Karpas-422 (cell line): ENCODE measurements around the gene C14orf132. TPM values are rescaled to one million over a fixed set of nuclear protein-coding genes. Genes with fewer than 3 reads are reported as not detected.

Source experiments
- DNase-seq: peaks from one replicate; pipeline ENCODE4 v3.0.0-alpha.2; 2015
- H2AFZ ChIP-seq: fragments of 200-600 bp; sonication (generic); 2 replicates; pipeline ENCODE4 v1.6.1; 2014; ENCODE audit warnings: antibody characterized with exemption, low read length, mixed read lengths
- H3K27ac ChIP-seq: fragments of 200-600 bp; sonication (generic); 2 replicates; pipeline ENCODE4 v1.5.1; 2014; ENCODE audit warnings: mild to moderate bottlenecking, low read length, moderate library complexity
- H3K27me3 ChIP-seq: fragments of 200-600 bp; sonication (generic); 2 replicates; pipeline ENCODE4 v1.6.1; 2014; ENCODE audit warnings: low read length, mixed read lengths
- H3K36me3 ChIP-seq: fragments of 200-600 bp; sonication (generic); 2 replicates; pipeline ENCODE4 v1.6.1; 2014; ENCODE audit warnings: low read length, mixed read lengths; ENCODE audit not compliant: insufficient read depth
- H3K4me1 ChIP-seq: fragments of 200-600 bp; sonication (generic); 2 replicates; pipeline ENCODE4 v1.6.1; 2014; ENCODE audit warnings: mild to moderate bottlenecking, low read length, mixed read lengths
- H3K4me2 ChIP-seq: fragments of 200-600 bp; sonication (generic); 2 replicates; pipeline ENCODE4 v1.6.1; 2014; ENCODE audit warnings: low read length, low read depth, mild to moderate bottlenecking; ENCODE audit not compliant: poor library complexity, severe bottlenecking
- H3K4me3 ChIP-seq: fragments of 200-600 bp; sonication (generic); 2 replicates; pipeline ENCODE4 v1.5.1; 2014; ENCODE audit warnings: mild to moderate bottlenecking, antibody characterized with exemption, low read length, mixed read lengths
- H3K79me2 ChIP-seq: fragments of 200-600 bp; sonication (generic); 2 replicates; pipeline ENCODE4 v1.6.1; 2014; ENCODE audit warnings: mild to moderate bottlenecking, low read length, mixed read lengths
- H3K9ac ChIP-seq: fragments of 200-600 bp; sonication (generic); 2 replicates; pipeline ENCODE4 v1.6.0; 2014; ENCODE audit warnings: low read length
- H3K9me2 ChIP-seq: fragments of 200-600 bp; sonication (generic), shearing (Covaris generic); replicated peaks from 2 replicates; pipeline ENCODE4 v1.6.0; 2014; ENCODE audit warnings: mild to moderate bottlenecking, low read length, moderate library complexity; ENCODE audit not compliant: insufficient read depth
- H3K9me3 ChIP-seq: fragments of 300-700, 200-600 bp; sonication (generic); 2 replicates; pipeline ENCODE4 v1.6.1; 2014; ENCODE audit warnings: low read length, mixed read lengths
- H4K20me1 ChIP-seq: fragments of 200-600 bp; sonication (generic); 2 replicates; pipeline ENCODE4 v1.6.1; 2014; ENCODE audit warnings: mild to moderate bottlenecking, antibody characterized with exemption, low read length, low read depth; ENCODE audit not compliant: insufficient read depth
- total RNA-seq: library from RNA; depleted of rRNA; stranded (reverse); fragments of >200 nt; shearing (Covaris generic); gene quantifications from 2 replicates; pipeline ENCODE4 v1.2.3, GENCODE V29; 2014; ENCODE audit warnings: low replicate concordance

C14orf132 gene
- total RNA-seq, 1 experiment from 2014 or later = 0.07 TPM

- no peaks in the 10 kb centered on the region for H3K9me3 ChIP-seq
- H3K27ac ChIP-seq = peak overlapping the region; percentile 90; the same call in 1 of the 2 replicates
- H3K36me3 ChIP-seq = no peaks in the 10 kb centered on the region
- no peaks in the 10 kb centered on the region for H4K20me1 ChIP-seq
- DNase-seq = no peak
- peak overlapping the region; percentile 28; the same call in 1 of the 2 replicates for H3K4me3 ChIP-seq
- 0 out of 2 replicates have a peak overlapping the region, but pooled peaks have one; percentile 46 for H2AFZ ChIP-seq
- no peaks in the 10 kb centered on the region for H3K27me3 ChIP-seq
- H3K4me2 ChIP-seq = peak overlapping the region; percentile 64
- H3K4me1 ChIP-seq = peaks cover 81% of the 10 kb centered on the region
- peak overlapping the region; percentile 60 for H3K9ac ChIP-seq
- H3K9me2 ChIP-seq = no peaks in the 10 kb centered on the region
- no peaks in the 10 kb centered on the region for H3K79me2 ChIP-seq
Measured at GRCh38 chr14:96054661-96055060, 15.5 kb downstream of the C14orf132 start.

GRCh38 chr14:96055065-96055752 is 16.0 kb downstream of the C14orf132 start:
- Histone ChIP-seq H3K36me3 (no peaks in the 10 kb centered on the region), H4K20me1 (no peaks in the 10 kb centered on the region), H2AFZ (0 out of 2 replicates have a peak overlapping the region, but pooled peaks have one; percentile 46), H3K27me3 (no peaks in the 10 kb centered on the region), H3K9me2 (no peaks in the 10 kb centered on the region), H3K27ac (peak overlapping the region; percentile 90), H3K4me3 (peak overlapping the region; percentile 28), H3K79me2 (no peaks in the 10 kb centered on the region), H3K4me1 (peaks cover 82% of the 10 kb centered on the region), H3K4me2 (peak overlapping the region; percentile 64), H3K9me3 (no peaks in the 10 kb centered on the region), H3K9ac (peak overlapping the region; percentile 60)
- DNase-seq = peak; percentile 83

DNA sequence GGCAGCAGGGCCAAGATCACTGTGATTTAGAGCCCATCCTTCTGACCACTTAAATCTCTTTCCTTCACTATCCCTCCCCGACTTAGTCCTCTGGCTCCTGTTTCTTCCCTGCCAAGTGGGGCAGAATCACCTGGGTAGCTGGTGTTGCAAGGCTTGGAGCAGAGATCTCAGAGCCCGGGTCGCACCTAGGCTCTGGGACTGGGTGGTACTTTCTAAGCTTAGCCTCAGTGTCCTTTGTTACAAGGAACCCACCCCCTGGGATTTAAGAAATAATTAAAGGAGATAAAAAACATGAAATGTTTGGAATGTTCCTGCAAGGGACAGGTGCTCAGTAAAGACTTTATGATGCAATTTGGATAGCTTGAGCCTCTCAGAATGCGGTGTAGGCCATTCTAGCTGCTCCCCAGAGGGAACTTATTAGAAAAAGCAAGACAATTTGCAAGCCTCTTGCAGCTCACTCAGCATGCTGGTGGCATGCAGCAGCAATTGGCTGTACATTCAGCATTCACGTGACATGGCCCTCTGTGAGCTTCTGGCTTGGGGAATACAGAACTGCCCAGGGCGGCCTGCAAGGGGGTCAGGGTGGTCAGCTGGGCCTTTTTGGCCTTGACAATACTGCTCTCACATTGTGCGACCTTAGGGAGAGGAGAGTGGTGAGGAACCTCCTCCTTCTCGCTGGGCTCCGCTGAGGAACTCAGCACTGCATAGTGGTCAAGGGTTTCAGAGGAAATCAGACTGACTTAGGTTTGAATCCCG is 16.8 kb downstream of the C14orf132 start:
- H3K4me3 ChIP-seq = peak overlapping the region; percentile 28
- H3K9me2 ChIP-seq = no peaks in the 10 kb centered on the region
- H3K9ac ChIP-seq = peak overlapping the region; percentile 60
- no peaks in the 10 kb centered on the region for H3K27me3 ChIP-seq
- H2AFZ ChIP-seq = peak overlapping the region; percentile 46; the same call in 1 of the 2 replicates
- peak overlapping the region; percentile 90 for H3K27ac ChIP-seq
- no peaks in the 10 kb centered on the region for H3K9me3 ChIP-seq
- peak; percentile 95 for DNase-seq
- H3K4me2 ChIP-seq = peak overlapping the region; percentile 64
- no peaks in the 10 kb centered on the region for H3K79me2 ChIP-seq
- no peaks in the 10 kb centered on the region for H4K20me1 ChIP-seq
- no peaks in the 10 kb centered on the region for H3K36me3 ChIP-seq
- peaks cover 85% of the 10 kb centered on the region for H3K4me1 ChIP-seq

DNA sequence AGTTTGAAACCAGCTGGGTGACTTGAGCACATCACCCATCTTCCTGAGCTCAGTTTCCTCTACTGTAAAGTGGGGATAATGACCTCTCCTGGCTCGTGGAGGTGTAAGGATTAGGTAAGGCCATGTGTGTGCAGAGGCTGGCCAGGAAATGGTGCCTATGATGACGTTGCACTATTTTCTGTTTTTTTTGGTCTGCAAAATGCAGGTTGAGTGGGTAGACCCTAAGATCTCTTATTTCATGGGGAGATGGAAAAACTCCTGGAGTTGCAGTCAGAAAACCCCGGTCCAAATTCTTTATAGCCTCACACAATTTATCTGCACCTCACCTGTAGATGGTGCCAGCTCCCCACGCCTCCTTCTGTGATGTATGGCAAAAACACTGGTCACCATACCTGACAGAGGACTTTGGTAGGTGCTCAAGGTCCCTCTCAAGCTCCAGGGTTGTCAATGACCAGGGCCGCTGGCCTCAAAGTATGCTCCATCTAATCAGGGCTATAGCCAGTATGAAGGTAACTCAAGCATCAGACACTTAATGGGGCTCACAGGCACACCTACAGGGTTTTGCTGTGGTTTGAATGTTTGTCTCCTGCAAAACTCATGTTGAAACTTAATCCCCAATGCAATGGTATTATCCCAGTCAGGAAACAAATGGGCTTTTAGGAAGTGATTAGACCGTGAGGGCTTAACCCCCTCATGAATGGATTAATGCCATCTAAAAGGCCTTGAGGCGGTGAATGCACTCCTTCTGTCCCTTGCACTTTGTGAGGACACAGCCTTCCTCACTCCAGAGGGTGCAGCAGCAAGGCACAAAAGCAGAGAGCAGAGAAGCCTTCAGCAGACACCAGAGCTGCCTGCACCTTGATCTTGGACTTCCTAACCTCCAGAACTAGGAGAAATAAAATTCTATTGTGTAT is 17.6 kb downstream of the C14orf132 start:
- no peaks in the 10 kb centered on the region for H3K36me3 ChIP-seq
- no peaks in the 10 kb centered on the region for H3K79me2 ChIP-seq
- H3K9me3 ChIP-seq = no peaks in the 10 kb centered on the region
- peak overlapping the region; percentile 90 for H3K27ac ChIP-seq
- peak overlapping the region; percentile 64 for H3K4me2 ChIP-seq
- H3K27me3 ChIP-seq = no peaks in the 10 kb centered on the region
- peak overlapping the region; percentile 60 for H3K9ac ChIP-seq
- no peaks in the 10 kb centered on the region for H3K9me2 ChIP-seq
- no peaks in the 10 kb centered on the region for H4K20me1 ChIP-seq
- DNase-seq = peak; percentile 90
- H3K4me3 ChIP-seq = peak overlapping the region; percentile 28; the same call in 1 of the 2 replicates
- H2AFZ ChIP-seq = peak overlapping the region; percentile 46; the same call in 1 of the 2 replicates
- H3K4me1 ChIP-seq = peaks cover 82% of the 10 kb centered on the region

- Histone ChIP-seq H3K9me2 (no peaks in the 10 kb centered on the region), H3K4me2 (peak overlapping the region; percentile 64), H4K20me1 (no peaks in the 10 kb centered on the region), H3K4me1 (peaks cover 85% of the 10 kb centered on the region), H3K36me3 (no peaks in the 10 kb centered on the region), H2AFZ (peak overlapping the region; percentile 6), H3K4me3 (no peak overlapping the region), H3K27me3 (no peaks in the 10 kb centered on the region), H3K79me2 (no peaks in the 10 kb centered on the region), H3K27ac (peak overlapping the region; percentile 90), H3K9me3 (no peaks in the 10 kb centered on the region), H3K9ac (peak overlapping the region; percentile 60)
- no peak for DNase-seq
Measured at GRCh38 chr14:96057738-96058137, 18.6 kb downstream of the C14orf132 start.

DNA sequence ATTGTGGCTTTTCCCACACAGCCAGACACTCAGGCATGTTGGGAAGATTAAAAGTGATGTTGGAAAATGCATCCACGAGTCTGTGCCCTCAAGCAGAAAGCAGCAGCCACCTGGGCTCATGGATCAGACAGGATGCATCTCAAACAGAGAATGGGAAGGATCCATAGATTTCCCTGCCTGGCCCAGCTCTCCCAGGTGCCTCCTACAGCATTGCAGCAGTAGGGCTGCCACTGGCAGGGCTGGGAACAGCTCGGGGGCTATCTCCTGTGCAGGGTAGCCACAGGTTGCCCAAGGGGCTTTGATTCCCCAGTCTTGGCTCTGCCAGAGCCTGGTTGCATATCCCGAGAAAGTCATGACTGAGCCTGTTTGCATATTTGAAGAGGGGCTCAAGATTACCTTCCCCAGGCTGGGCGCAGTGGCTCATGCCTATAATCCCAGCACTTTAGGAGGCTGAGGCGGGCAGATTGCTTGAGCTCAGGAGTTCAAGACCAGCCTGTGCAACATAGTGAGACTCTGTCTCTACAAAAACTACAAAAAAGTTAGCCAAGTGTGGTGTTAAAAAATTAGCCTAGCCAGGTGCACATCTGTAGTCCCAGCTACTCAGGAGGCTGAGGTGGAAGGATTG is 19.5 kb downstream of the C14orf132 start:
- Histone ChIP-seq H3K9me3 (no peaks in the 10 kb centered on the region), H3K9ac (no peak overlapping the region), H3K27ac (no peak overlapping the region), H3K27me3 (no peaks in the 10 kb centered on the region), H2AFZ (0 out of 2 replicates have a peak overlapping the region, but pooled peaks have one; percentile 6), H4K20me1 (no peaks in the 10 kb centered on the region), H3K36me3 (no peaks in the 10 kb centered on the region), H3K9me2 (no peaks in the 10 kb centered on the region), H3K79me2 (no peaks in the 10 kb centered on the region), H3K4me2 (peak overlapping the region; percentile 10), H3K4me1 (peaks cover 88% of the 10 kb centered on the region), H3K4me3 (no peak overlapping the region)
- no peak for DNase-seq

DNA sequence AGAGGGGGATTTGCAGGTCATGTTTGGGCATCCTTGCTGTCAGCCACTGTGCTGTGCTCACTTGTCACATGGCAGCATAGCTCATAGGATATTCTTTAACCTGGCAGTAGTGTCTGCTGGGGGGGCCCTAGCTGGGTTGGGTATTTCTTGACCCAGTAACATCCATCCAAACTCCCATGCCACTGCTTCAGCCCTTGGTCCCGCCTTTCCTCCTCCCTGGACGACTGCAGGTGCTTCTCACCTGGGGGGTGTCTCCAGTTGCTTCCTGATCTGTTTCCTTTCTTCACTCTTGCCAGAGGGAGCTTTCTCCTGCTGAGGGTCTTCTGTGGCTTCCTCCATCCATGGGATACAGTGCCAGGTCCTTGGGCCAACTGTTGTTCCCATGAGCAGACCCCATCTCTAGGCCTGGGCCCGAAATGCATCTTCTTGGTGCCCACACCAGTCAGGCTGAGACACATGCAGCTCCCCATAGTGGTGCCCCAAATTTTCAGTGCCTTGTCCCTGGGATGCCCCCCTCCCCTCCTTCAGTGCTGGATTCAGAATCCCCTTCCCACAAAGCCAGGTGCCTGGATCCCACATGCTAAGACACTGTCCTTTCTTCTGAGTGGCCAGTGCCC is 20.5 kb downstream of the C14orf132 start:
- Histone ChIP-seq H4K20me1 (no peaks in the 10 kb centered on the region), H3K27me3 (no peaks in the 10 kb centered on the region), H3K36me3 (no peaks in the 10 kb centered on the region), H2AFZ (no peak overlapping the region), H3K27ac (no peak overlapping the region), H3K79me2 (no peaks in the 10 kb centered on the region), H3K4me1 (peaks cover 87% of the 10 kb centered on the region), H3K9me2 (no peaks in the 10 kb centered on the region), H3K9me3 (no peaks in the 10 kb centered on the region), H3K4me2 (no peak overlapping the region), H3K4me3 (no peak overlapping the region), H3K9ac (no peak overlapping the region)
- DNase-seq = no peak
